ENCODE measurements around the gene A2ML1. TPM values are rescaled to one million over a fixed set of nuclear protein-coding genes. Genes with fewer than 3 reads are reported as not detected.

A2ML1 gene
- total and polyA plus RNA-seq, 12 donors, result 0.08 to 1.4 (median 0.14) TPM; not detected in 8

- Histone ChIP-seq H3K9me3 (replicated peaks in 1 of 3) (no peaks in the 10 kb centered on the region), H3K27me3 (no peaks in the 10 kb centered on the region), H3K36me3 (replicated peaks in 1 of 2) (no peaks in the 10 kb centered on the region), H3K27ac (no peak overlapping the region), H3K4me3 (no peak overlapping the region), H3K4me1 (replicated peaks in 1 of 2) (no peaks in the 10 kb centered on the region)
- TF ChIP-seq CTCF (IDR thresholded peaks at IDR 0.05) (no peak), POLR2A (IDR thresholded peaks at IDR 0.05) (no peak)
- intact Hi-C loops (cut with DNase I), result no loop called here
- 87 to 93% (median 90%) methylated on average over 9 of the region's 9 CpGs for WGBS, 4 donors
- DNase-seq, result no peak
Measured at GRCh38 chr12:8831116-8831515, 8.7 kb downstream of the A2ML1 start.

- no peak overlapping the region for H3K27ac ChIP-seq
- no peak overlapping the region for H3K4me3 ChIP-seq
- intact Hi-C loops (cut with DNase I), result no loop called here
- H3K4me1 ChIP-seq (replicated peaks in 1 of 2), result no peaks in the 10 kb centered on the region
- no peak for TF ChIP-seq CTCF (IDR thresholded peaks at IDR 0.05)
- TF ChIP-seq POLR2A (IDR thresholded peaks at IDR 0.05), result no peak
- 85 to 88% (median 86%) methylated on average over 6 of the region's 6 CpGs for WGBS, 4 donors
- H3K36me3 ChIP-seq (replicated peaks in 1 of 2), result no peaks in the 10 kb centered on the region
- no peak for DNase-seq
- H3K27me3 ChIP-seq, result no peaks in the 10 kb centered on the region
- H3K9me3 ChIP-seq (replicated peaks in 1 of 3), result no peaks in the 10 kb centered on the region
Measured at GRCh38 chr12:8832500-8832899, 10.1 kb downstream of the A2ML1 start.

- Histone ChIP-seq H3K36me3 (replicated peaks in 1 of 2) (no peaks in the 10 kb centered on the region), H3K27me3 (no peaks in the 10 kb centered on the region), H3K9me3 (replicated peaks in 1 of 3) (no peaks in the 10 kb centered on the region), H3K4me3 (no peak overlapping the region), H3K27ac (no peak overlapping the region), H3K4me1 (replicated peaks in 1 of 2) (no peaks in the 10 kb centered on the region)
- DNase-seq, result no peak
- TF ChIP-seq POLR2A (IDR thresholded peaks at IDR 0.05) (no peak), CTCF (IDR thresholded peaks at IDR 0.05) (no peak)
- WGBS, 4 donors, result 58 to 64% (median 62%) methylated on average over 1 of the region's 1 CpG
- intact Hi-C loops (cut with DNase I), result no loop called here
Measured at GRCh38 chr12:8834230-8834629, 11.8 kb downstream of the A2ML1 start.

- intact Hi-C loops (cut with DNase I), result no loop called here
- H3K27me3 ChIP-seq, result no peaks in the 10 kb centered on the region
- WGBS, 4 donors, result 82 to 89% (median 83%) methylated on average over 9 of the region's 9 CpGs
- H3K4me1 ChIP-seq (replicated peaks in 1 of 2), result no peaks in the 10 kb centered on the region
- H3K4me3 ChIP-seq, result no peak overlapping the region
- no peak for DNase-seq
- no peak overlapping the region for H3K27ac ChIP-seq
- TF ChIP-seq CTCF (IDR thresholded peaks at IDR 0.05), result no peak
- TF ChIP-seq POLR2A (IDR thresholded peaks at IDR 0.05), result no peak
- H3K36me3 ChIP-seq (replicated peaks in 1 of 2), result no peaks in the 10 kb centered on the region
- no peaks in the 10 kb centered on the region for H3K9me3 ChIP-seq (replicated peaks in 1 of 3)
Measured at GRCh38 chr12:8837291-8837690, 14.9 kb downstream of the A2ML1 start.

All from adrenal gland (tissue), 12 donors.